ENCODE measurements around the gene MAP3K7CL. TPM values are rescaled to one million over a fixed set of nuclear protein-coding genes. Genes with fewer than 3 reads are reported as not detected.
A peak's percentile ranks its signal among the peaks of the same experiment; 100 is the strongest.
"Not testable (repeated sequence)": the region's sequence is repeated elsewhere in the genome, so short reads cannot be mapped to it uniquely, and the experiment has no call there.

Gene MAP3K7CL
- total and polyA plus RNA-seq, 5 experiments from 2014 or later, result 2.6 to 13.5 (median 6.5) TPM

DNA sequence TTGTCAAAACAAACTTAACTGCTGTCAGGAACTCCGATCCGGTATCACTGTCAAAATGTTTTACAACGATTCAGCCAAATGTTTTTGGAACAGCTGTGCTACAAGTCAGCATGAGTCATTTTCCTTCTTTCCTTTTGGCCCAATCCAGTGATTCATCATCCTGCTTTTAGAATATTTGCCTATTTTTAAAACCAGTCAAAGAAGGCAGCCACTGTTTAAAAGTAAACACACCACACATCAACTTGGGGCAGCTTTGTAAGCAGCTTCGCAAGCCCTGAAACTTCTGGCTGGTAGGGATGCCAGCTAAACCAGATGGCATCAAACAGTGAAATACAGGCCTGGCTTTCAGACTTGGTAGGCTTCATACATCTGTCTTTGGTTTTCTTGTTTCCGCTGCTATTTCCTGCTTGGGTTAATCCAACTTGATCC, 14.9 kb downstream of the MAP3K7CL start:
- peak overlapping the region in 1 of 10 donors; percentile 2 for H3K4me3 Mint-ChIP-seq
- H3K9me3 Mint-ChIP-seq, result no peaks in the 10 kb centered on the region
- POLR2A ChIA-PET, result no interaction called here
- no peaks in the 10 kb centered on the region for H3K27me3 Mint-ChIP-seq
- peaks cover 0 to 14% (median 11%) of the 10 kb centered on the region in 3 donors for H3K36me3 Mint-ChIP-seq
- peaks cover 5 to 14% (median 8%) of the 10 kb centered on the region in 4 donors for H3K4me1 Mint-ChIP-seq
- peak overlapping the region in 4 of 10 donors; percentile 15 to 62 (median 42) for H3K27ac Mint-ChIP-seq
- ATAC-seq, result peak in 1 of 2 donors; percentile 54
- DNase-seq, result peak in 2 of 10 donors; percentile 8 to 11

DNA sequence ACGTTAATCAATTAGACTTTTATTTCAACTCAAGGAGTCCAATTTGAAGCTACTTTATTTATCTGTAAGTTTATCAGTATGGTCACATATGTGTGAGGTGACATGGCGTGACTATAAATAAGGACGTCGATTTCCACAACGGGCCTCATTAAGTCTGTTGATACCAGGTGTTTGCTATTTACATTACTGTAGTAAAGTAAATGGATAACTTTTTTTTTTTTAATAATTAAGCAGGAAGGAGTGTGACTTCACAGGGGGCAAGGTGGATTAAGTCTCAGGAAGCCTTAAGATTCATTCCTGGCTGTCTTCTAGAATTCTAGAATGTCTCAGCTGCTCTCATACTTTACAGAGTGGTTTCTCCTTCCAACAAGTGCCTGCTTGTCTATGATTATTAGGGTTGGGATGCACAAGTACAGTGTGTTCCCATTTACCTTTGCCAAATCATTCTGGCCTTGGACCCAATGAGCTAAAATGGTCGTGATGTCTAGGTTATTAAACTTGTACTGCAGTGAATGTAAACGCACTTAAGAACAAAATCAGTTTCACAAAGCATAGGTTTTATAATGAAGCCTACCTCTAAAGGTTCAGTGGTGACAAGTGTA, 15.5 kb downstream of the MAP3K7CL start:
- Mint-ChIP-seq H3K27me3 (no peaks in the 10 kb centered on the region), H3K9me3 (no peaks in the 10 kb centered on the region), H3K4me1 (peaks cover 5 to 14% (median 8%) of the 10 kb centered on the region in 4 donors), H3K36me3 (peaks cover 0 to 12% (median 11%) of the 10 kb centered on the region in 3 donors), H3K4me3 (peak overlapping the region in 1 of 10 donors; percentile 2), H3K27ac (peak overlapping the region in 4 of 10 donors; percentile 15 to 46 (median 36))
- no peak for DNase-seq
- POLR2A ChIA-PET, result no interaction called here
- ATAC-seq, result no peak

DNA sequence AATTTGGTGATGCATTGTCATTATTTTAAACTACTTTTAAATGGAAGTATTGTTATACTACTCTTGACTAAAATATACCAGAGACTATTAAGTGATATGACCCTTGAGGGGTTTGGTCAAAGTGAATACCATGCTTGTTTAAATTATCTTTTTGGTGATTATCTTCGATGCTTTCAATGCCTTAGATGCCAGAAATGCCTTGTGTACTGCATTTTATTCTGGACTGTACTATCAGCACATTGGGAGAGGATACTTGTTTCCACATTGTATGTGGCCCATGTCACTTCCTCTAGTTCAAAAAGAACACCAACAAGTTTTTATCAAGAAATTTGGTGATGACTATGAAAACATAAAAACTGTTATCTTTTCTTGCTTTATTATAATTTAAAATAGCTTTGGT, 16.3 kb downstream of the MAP3K7CL start:
- Mint-ChIP-seq H3K27ac (no peak overlapping the region), H3K27me3 (no peaks in the 10 kb centered on the region), H3K4me1 (peaks cover 5 to 14% (median 8%) of the 10 kb centered on the region in 4 donors), H3K4me3 (no peak overlapping the region), H3K36me3 (peaks cover 0 to 15% (median 10%) of the 10 kb centered on the region in 3 donors), H3K9me3 (no peaks in the 10 kb centered on the region)
- ATAC-seq, result no peak
- POLR2A ChIA-PET, result no interaction called here
- DNase-seq, result no peak

DNA sequence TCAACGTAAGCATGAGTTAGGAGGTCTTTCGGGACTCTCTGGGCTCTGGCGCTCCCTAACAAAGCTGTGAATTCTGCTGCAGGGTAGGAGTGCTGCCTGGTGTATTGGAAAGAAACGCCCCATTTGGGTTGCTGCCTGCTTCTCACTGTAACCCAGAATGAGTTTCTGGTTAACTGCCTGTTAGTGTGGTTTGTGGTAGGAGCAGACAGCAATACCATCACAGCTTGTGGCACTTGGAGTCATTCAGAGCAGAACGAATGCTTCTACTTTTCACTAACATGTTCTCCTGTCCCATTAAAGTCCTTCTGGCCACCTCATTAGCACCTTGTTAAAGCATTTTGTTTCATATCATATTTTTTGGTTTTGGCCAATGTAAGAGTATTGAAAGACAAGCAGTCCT, 18.1 kb downstream of the MAP3K7CL start:
- ATAC-seq (no peak), DNase-seq (no peak)
- Mint-ChIP-seq H3K27ac (no peak overlapping the region), H3K4me1 (peaks cover 5 to 14% (median 8%) of the 10 kb centered on the region in 4 donors), H3K27me3 (peaks cover 0 to 2% (median 0%) of the 10 kb centered on the region in 5 donors), H3K36me3 (peaks cover under 1 to 26% (median 12%) of the 10 kb centered on the region in 3 donors), H3K9me3 (no peaks in the 10 kb centered on the region), H3K4me3 (no peak overlapping the region)
- POLR2A ChIA-PET, result no interaction called here

DNA sequence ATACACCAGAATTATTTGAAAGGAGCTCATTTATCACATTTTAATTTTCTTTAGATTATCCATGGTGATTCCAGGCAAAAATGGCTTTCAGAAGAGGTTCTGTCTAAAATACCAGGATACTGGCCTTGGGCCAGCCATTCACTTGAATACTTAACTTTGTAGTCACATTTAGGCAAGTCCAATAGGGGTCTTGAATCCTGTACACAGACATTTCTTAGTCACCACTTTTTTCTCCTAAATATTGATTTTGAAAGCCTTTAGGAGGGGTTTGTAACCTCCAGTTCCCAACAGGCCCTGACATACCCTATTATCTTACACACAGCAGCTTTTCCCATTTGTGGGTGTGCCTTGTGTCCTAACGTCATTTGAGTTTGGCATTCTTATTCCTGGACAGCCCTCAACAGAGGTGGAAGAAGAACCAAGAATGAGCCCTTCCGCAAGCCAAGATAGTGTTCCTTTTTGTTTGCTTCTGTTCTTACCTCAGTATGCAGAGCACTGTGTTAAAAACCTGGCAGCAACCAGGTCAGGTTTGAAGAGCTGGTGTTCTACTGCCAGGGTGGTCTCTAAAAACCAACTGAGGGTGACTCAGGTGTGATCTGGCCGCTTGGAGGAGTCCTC, 19.5 kb downstream of the MAP3K7CL start:
- Mint-ChIP-seq H3K4me3 (no peak overlapping the region), H3K36me3 (peaks cover 5 to 26% (median 15%) of the 10 kb centered on the region in 3 donors), H3K9me3 (no peaks in the 10 kb centered on the region), H3K4me1 (peaks cover 5 to 14% (median 7%) of the 10 kb centered on the region in 4 donors), H3K27me3 (peaks cover 0 to 6% (median 0%) of the 10 kb centered on the region in 5 donors), H3K27ac (no peak overlapping the region)
- ATAC-seq, result no peak
- DNase-seq, result no peak
- POLR2A ChIA-PET, result no interaction called here

DNA sequence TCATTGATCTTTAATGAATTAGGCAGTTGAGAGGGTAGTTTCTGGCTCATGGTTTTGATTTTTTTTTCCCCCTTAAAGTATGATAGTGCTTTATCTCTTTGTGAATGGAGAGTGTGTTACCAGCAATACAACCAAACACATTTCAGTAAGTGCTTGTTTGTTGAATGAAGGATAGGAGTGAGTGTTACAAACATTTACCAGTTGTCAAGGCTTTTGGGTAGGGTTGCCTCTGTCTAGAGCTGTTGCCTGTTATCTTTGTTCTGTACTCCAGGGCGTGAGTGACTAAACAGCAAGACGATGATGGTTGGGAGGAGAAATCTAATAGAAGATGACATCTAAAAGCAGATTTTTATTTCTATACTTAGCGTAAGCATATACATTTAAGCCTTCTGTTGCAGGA, 21.5 kb downstream of the MAP3K7CL start:
- peaks cover 0 to 8% (median 0%) of the 10 kb centered on the region in 5 donors for H3K27me3 Mint-ChIP-seq
- peaks cover 0 to 3% (median 0%) of the 10 kb centered on the region in 4 donors for H3K4me1 Mint-ChIP-seq
- POLR2A ChIA-PET, result no interaction called here
- peaks cover 5 to 30% (median 16%) of the 10 kb centered on the region in 3 donors for H3K36me3 Mint-ChIP-seq
- no peaks in the 10 kb centered on the region for H3K9me3 Mint-ChIP-seq
- DNase-seq, result no peak
- H3K4me3 Mint-ChIP-seq, result no peak overlapping the region
- no peak for ATAC-seq
- H3K27ac Mint-ChIP-seq, result no peak overlapping the region

DNA sequence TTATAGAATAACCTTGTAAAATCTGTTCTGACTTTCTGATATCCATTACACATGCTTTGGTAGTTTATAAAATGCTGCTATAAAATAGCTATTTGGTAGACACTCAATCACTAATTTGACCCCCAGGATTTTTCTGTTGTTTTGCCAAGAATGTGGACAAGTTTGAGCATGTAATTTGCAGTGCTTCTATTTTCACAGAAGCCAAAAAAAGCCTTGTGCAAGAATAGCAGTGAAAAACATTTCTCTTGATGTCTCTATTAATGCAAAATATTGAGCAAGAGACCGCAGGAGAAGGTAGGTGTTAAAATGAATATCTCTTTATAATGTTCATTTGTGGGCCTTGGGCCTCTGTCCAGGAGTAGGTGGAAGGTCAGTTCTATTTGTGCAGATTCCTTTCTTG, 22.5 kb downstream of the MAP3K7CL start:
- peaks cover 0 to 8% (median 0%) of the 10 kb centered on the region in 5 donors for H3K27me3 Mint-ChIP-seq
- DNase-seq (no peak), ATAC-seq (no peak)
- H3K4me3 Mint-ChIP-seq, result no peak overlapping the region
- H3K36me3 Mint-ChIP-seq, result peaks cover 5 to 30% (median 16%) of the 10 kb centered on the region in 3 donors
- POLR2A ChIA-PET, result no interaction called here
- H3K9me3 Mint-ChIP-seq, result no peaks in the 10 kb centered on the region
- H3K27ac Mint-ChIP-seq, result no peak overlapping the region
- peaks cover 0 to 3% (median 0%) of the 10 kb centered on the region in 4 donors for H3K4me1 Mint-ChIP-seq

DNA sequence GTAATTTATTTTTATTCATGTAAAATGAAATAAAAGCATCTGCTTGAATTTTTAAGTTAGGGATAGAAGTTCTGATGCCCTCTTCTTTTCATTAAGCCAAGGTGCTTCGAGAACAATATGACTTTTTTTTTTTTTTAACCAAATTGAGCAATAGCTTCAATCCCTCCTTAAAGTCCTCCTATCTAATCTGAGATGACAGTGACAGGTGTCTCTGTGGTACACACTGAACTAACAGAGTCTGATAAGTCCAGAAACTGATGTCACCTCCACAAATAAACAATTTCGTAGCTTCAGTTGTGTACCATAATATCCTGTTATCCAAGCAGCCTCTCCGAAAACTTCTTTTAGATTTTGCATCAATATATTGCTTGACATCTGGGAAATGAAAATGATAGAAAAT, 23.8 kb downstream of the MAP3K7CL start:
- Mint-ChIP-seq H3K36me3 (peaks cover 5 to 33% (median 16%) of the 10 kb centered on the region in 3 donors), H3K4me1 (no peaks in the 10 kb centered on the region), H3K9me3 (no peaks in the 10 kb centered on the region), H3K27me3 (peaks cover 0 to 8% (median 0%) of the 10 kb centered on the region in 5 donors), H3K27ac (no peak overlapping the region), H3K4me3 (no peak overlapping the region)
- DNase-seq, result no peak
- POLR2A ChIA-PET, result no interaction called here
- ATAC-seq, result no peak

DNA sequence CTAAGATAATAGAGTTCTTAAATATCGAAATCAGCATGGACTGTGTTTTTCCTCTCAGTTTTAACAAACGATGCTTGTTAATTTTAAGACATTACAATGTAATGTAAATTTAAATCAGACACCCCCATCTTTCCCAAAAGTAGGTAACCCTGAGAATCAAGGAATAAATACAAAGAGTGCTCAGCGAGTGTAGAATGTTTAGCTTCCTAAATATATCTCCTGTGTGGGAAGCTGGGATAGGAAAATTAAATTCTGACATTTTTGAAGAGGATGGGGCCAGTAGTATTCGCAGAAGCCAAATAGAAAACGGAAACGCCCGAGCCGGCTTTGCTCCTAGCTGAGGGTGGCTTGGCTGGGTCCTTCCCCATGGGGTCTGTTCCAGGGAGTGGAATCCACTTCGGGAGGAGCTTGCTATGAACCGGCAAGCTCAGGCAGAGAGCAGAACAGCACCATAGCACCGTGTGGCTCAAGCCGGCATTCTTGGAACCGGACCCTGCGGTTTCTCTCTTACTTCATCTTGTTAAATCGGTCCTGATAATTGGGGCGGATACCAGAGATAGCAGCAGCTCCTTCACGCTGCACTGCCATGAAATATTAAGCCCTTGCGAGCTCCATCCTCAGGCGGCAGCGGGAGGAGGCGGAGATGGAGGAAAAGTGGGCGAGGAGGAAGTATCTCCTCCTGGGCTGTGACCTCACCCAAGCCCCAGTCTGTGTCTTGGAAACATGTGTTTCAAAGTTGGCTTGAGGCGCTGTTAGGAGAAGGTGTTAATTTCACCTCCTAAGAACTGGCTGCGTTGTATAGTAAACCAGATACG, 24.9 kb downstream of the MAP3K7CL start:
- H3K9me3 Mint-ChIP-seq, result no peaks in the 10 kb centered on the region
- no peaks in the 10 kb centered on the region for H3K4me1 Mint-ChIP-seq
- DNase-seq, result no peak
- POLR2A ChIA-PET, result no interaction called here
- H3K27me3 Mint-ChIP-seq, result peaks cover 0 to 8% (median 0%) of the 10 kb centered on the region in 5 donors
- peaks cover 5 to 38% (median 17%) of the 10 kb centered on the region in 3 donors for H3K36me3 Mint-ChIP-seq
- H3K4me3 Mint-ChIP-seq, result peak overlapping the region in 1 of 10 donors; percentile 36
- no peak overlapping the region for H3K27ac Mint-ChIP-seq
- ATAC-seq, result no peak

DNA sequence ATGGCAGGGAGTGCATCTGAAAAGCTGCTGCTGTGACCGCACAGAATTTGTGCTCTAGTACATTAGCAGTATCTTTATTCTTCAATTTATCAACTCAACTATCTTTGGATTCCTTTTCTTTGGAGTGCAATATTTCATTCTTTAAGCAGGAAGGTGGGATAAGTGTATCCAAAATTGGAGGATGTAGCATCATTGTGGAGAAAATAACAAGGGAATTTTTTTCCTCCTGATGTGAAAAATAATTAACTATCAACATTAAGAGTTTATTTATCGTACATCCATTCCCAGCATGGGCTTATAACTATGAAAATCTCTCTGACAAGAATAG, 25.5 kb downstream of the MAP3K7CL start:
- H3K27ac Mint-ChIP-seq, result no peak overlapping the region
- no peak for ATAC-seq
- peaks cover 5 to 40% (median 22%) of the 10 kb centered on the region in 3 donors for H3K36me3 Mint-ChIP-seq
- DNase-seq, result no peak
- POLR2A ChIA-PET, result no interaction called here
- no peak overlapping the region for H3K4me3 Mint-ChIP-seq
- H3K9me3 Mint-ChIP-seq, result no peaks in the 10 kb centered on the region
- H3K27me3 Mint-ChIP-seq, result peaks cover 0 to 8% (median 0%) of the 10 kb centered on the region in 5 donors
- no peaks in the 10 kb centered on the region for H3K4me1 Mint-ChIP-seq

DNA sequence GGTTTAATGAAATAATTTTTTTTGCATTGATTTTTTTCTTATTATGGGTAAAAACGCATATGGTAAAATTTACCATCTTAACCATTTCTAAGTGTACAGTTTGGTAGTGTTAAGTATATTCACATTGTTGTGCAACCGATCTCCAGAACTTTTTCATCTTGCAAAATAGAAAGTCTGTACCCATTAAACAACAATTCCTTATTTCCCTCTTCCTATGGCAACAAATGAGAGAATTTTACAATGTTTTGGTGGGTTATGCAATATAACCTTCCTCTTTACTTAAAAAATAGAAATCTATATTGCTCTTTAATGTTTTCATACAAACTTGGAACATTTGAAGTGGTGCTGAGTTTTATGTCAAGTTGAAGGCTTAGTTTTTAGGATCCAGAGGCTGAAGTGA, 26.6 kb downstream of the MAP3K7CL start:
- no peaks in the 10 kb centered on the region for H3K4me1 Mint-ChIP-seq
- no peaks in the 10 kb centered on the region for H3K9me3 Mint-ChIP-seq
- no peak overlapping the region for H3K4me3 Mint-ChIP-seq
- no peak for ATAC-seq
- no peak overlapping the region for H3K27ac Mint-ChIP-seq
- POLR2A ChIA-PET, result no interaction called here
- H3K27me3 Mint-ChIP-seq, result peaks cover 0 to 5% (median 0%) of the 10 kb centered on the region in 5 donors
- DNase-seq, result no peak
- peaks cover 5 to 37% (median 17%) of the 10 kb centered on the region in 3 donors for H3K36me3 Mint-ChIP-seq

DNA sequence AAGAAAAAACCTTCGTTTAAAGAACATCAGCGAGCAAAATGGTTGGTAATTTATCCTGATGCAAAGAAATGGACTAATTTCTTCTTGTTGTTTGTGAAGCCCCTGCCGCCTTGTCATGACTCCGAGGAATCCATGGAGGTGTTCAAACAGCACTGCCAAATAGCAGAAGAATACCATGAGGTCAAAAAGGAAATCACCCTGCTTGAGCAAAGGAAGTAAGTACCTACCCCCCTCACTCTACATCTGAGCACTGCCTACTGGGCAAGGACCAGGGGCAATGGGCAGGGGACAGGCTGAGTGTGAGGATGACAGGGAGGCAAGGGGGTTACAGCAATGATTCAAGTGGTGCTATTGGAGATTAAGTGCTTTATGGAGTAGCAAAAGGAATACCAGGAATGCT, 29.4 kb downstream of the MAP3K7CL start:
- POLR2A ChIA-PET, result no interaction called here
- peaks cover 0 to 27% (median 8%) of the 10 kb centered on the region in 3 donors for H3K36me3 Mint-ChIP-seq
- H3K27ac Mint-ChIP-seq, result no peak overlapping the region
- ATAC-seq, result no peak
- DNase-seq, result no peak
- no peak overlapping the region for H3K4me3 Mint-ChIP-seq
- H3K27me3 Mint-ChIP-seq, result peaks cover 0 to 2% (median 0%) of the 10 kb centered on the region in 5 donors
- H3K4me1 Mint-ChIP-seq, result no peaks in the 10 kb centered on the region
- H3K9me3 Mint-ChIP-seq, result no peaks in the 10 kb centered on the region

DNA sequence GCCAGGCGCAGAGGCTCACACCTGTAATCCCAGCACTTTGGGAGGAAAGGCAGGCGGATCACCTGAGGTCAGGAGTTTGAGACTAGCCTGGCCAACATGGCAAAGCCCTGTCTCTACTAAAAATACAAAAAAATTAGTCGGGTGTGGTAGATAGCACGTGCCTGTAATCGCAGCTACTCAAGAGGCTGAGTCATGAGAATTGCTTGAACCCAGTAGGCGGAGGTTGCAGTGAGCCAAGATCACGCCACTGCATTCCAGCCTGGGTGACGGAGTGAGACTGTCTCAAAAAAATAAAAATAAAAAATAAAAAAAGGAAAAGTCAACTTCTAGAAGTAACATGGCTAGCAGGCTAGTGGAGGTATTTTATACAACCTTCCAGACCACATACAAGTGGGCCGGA, 32.4 kb downstream of the MAP3K7CL start:
- H3K4me1 Mint-ChIP-seq, DNase-seq, H3K27me3 Mint-ChIP-seq, H3K9me3 Mint-ChIP-seq, POLR2A ChIA-PET, ATAC-seq, H3K4me3 Mint-ChIP-seq, H3K27ac Mint-ChIP-seq: not testable (repeated sequence)
- peaks cover 3 to 26% (median 13%) of the 10 kb centered on the region in 3 donors for H3K36me3 Mint-ChIP-seq
